HepG2 (cell line): ENCODE measurements around the gene RGS19. TPM values are rescaled to one million over a fixed set of nuclear protein-coding genes. Genes with fewer than 3 reads are reported as not detected.

Source experiments
- RARA ChIP-seq: IDR thresholded peaks from 2 replicates; pipeline ENCODE4 v1.6.1; 2016; ENCODE audit warnings: missing genetic modification reagents, missing compliant biosample characterization
- TBL1XR1 ChIP-seq: fragments of 150-350 bp; IDR thresholded peaks from 2 replicates; pipeline ENCODE4 v1.6.1; 2014; ENCODE audit warnings: borderline replicate concordance, low read length; ENCODE audit not compliant: partially characterized antibody
- ZBTB42 ChIP-seq: sonication (generic); formaldehyde crosslinking; IDR thresholded peaks from 2 replicates; pipeline ENCODE4 v1.5.0; 2020; ENCODE audit warnings: mild to moderate bottlenecking, missing genetic modification reagents
- ZNF543 ChIP-seq: sonication (generic); formaldehyde crosslinking; IDR thresholded peaks from 2 replicates; pipeline ENCODE4 v1.4.0; 2020; ENCODE audit warnings: mild to moderate bottlenecking, missing genetic modification reagents
- ZNF879 ChIP-seq: sonication (generic); formaldehyde crosslinking; IDR thresholded peaks from 2 replicates; pipeline ENCODE4 v1.8.1; 2023; ENCODE audit warnings: missing genetic modification reagents
- ZSCAN20 ChIP-seq: sonication (generic); formaldehyde crosslinking; IDR thresholded peaks from 2 replicates; pipeline ENCODE4 v1.4.0; 2020; ENCODE audit warnings: missing genetic modification reagents, mild to moderate bottlenecking, borderline replicate concordance
- polyA plus RNA-seq, 8 experiments: library from polyadenylated mRNA; depleted of rRNA in 3 of 8; stranded (reverse) in 7 of 8; unstranded in 1 of 8; fragments of >200 nt; fragmentation: Illumina TruSeq in 4 of 8; extraction: Trizol in 4 of 8; gene quantifications; 2 replicates each; pipeline versions ENCODE4 v1.2.1 to v1.2.3, GENCODE V29; 2011 to 2016; ENCODE audit warnings: low read depth in 4 of 8, missing spikeins in 1 of 8, mixed read lengths in 1 of 8; ENCODE audit not compliant: insufficient read depth in 1 of 8
- total RNA-seq, 5 experiments: library from RNA; depleted of rRNA; stranded (reverse); fragments of >200 nt; fragmentation: Illumina TruSeq; extraction: Trizol; gene quantifications; 2 replicates each; pipeline ENCODE4 v1.2.3, GENCODE V29; 2016; ENCODE audit warnings: low read depth in 1 of 5
- TF ChIP-seq, protein P1 (sequence below), 2 experiments: fragments of 450-650 bp in 1 of 2; sonication (generic) in 1 of 2; formaldehyde crosslinking in 1 of 2; IDR thresholded peaks; 2 replicates each; pipeline versions ENCODE4 v1.6.1 to v1.8.0; 2016 to 2022; ENCODE audit warnings: antibody characterized with exemption in 1 of 2, mild to moderate bottlenecking in 1 of 2, missing genetic modification reagents in 1 of 2
- TF ChIP-seq, protein P2 (sequence below): sonication (generic); formaldehyde crosslinking; IDR thresholded peaks from 2 replicates; pipeline ENCODE4 v1.4.0; 2020; ENCODE audit warnings: missing genetic modification reagents
- TF ChIP-seq, protein P3 (sequence below): sonication (generic); formaldehyde crosslinking; conservative IDR thresholded peaks from 2 replicates; pipeline ENCODE4 v1.4.0; 2020; ENCODE audit warnings: missing genetic modification reagents
- TF ChIP-seq, protein P4 (sequence below): sonication (generic); formaldehyde crosslinking; IDR thresholded peaks from 2 replicates; pipeline ENCODE4 v1.8.0; 2022; ENCODE audit warnings: mild to moderate bottlenecking, missing genetic modification reagents
- TF ChIP-seq, protein P5 (sequence below): sonication (generic); formaldehyde crosslinking; IDR thresholded peaks from 2 replicates; pipeline ENCODE4 v1.9.0; 2022; ENCODE audit warnings: low read depth, missing genetic modification reagents

Gene RGS19
- total and polyA plus RNA-seq, 2 of the 13 experiments (the other 11 are each of a cell fraction or from before 2014, with no cell fraction given) = 10.7 to 11.9 TPM

DNA sequence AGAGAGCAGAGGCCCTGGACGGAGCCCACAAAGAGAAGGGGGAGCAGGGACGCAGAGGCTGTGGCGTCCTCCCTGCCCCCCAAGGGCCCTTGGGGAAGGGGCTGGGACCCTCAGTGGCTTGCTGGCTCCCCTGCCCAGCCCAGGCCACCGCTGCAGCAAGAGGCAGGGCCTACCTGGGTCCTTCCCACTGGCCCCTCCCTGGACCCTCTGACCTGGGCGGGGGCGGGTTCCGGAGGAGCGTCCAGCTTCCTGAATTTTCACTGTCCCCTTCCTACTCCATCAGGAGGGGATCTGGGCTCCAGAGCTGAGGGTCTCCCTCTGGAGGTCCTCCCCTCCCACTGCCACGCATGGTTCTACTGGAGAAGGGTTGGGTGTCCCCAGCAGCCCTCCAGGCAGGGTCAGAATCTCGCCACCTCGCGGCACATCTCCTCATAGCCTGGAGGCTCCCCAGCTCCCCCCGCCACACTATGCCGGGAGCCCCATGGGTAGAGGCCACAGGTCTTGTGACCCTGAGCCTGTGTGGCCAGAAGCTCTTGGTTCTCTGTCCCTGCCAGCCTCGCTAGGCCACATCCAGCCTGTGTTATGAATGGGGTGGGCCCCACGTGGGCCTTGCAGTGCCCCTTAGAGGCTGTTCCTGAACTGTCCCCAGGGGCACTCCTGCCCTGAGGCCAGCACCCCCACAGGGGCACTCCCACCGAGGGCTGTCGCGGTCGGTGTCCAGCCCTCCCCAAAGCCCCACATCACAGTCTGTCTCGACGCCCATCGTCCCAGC, 28.9 kb downstream of the RGS19 start (continued):
- TF ChIP-seq, protein P1, sequence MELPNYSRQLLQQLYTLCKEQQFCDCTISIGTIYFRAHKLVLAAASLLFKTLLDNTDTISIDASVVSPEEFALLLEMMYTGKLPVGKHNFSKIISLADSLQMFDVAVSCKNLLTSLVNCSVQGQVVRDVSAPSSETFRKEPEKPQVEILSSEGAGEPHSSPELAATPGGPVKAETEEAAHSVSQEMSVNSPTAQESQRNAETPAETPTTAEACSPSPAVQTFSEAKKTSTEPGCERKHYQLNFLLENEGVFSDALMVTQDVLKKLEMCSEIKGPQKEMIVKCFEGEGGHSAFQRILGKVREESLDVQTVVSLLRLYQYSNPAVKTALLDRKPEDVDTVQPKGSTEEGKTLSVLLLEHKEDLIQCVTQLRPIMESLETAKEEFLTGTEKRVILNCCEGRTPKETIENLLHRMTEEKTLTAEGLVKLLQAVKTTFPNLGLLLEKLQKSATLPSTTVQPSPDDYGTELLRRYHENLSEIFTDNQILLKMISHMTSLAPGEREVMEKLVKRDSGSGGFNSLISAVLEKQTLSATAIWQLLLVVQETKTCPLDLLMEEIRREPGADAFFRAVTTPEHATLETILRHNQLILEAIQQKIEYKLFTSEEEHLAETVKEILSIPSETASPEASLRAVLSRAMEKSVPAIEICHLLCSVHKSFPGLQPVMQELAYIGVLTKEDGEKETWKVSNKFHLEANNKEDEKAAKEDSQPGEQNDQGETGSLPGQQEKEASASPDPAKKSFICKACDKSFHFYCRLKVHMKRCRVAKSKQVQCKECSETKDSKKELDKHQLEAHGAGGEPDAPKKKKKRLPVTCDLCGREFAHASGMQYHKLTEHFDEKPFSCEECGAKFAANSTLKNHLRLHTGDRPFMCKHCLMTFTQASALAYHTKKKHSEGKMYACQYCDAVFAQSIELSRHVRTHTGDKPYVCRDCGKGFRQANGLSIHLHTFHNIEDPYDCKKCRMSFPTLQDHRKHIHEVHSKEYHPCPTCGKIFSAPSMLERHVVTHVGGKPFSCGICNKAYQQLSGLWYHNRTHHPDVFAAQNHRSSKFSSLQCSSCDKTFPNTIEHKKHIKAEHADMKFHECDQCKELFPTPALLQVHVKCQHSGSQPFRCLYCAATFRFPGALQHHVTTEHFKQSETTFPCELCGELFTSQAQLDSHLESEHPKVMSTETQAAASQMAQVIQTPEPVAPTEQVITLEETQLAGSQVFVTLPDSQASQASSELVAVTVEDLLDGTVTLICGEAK (IDR thresholded peaks at IDR 0.05) = no peak
- TF ChIP-seq, protein P1 (CRISPR knock-in tag; IDR thresholded peaks at IDR 0.05) = no peak
- TF ChIP-seq ZSCAN20 (CRISPR knock-in tag) (peak; percentile 88), TBL1XR1 (no peak), ZBTB42 (no peak), ZNF879 (no peak), RARA (CRISPR knock-in tag) (0 out of 2 replicates have a peak, but pooled peaks have one; percentile 23), ZNF543 (0 out of 2 replicates have a peak, but pooled peaks have one; percentile 6)
- TF ChIP-seq, protein P2, sequence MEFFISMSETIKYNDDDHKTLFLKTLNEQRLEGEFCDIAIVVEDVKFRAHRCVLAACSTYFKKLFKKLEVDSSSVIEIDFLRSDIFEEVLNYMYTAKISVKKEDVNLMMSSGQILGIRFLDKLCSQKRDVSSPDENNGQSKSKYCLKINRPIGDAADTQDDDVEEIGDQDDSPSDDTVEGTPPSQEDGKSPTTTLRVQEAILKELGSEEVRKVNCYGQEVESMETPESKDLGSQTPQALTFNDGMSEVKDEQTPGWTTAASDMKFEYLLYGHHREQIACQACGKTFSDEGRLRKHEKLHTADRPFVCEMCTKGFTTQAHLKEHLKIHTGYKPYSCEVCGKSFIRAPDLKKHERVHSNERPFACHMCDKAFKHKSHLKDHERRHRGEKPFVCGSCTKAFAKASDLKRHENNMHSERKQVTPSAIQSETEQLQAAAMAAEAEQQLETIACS = 0 out of 2 replicates have a peak, but pooled peaks have one; percentile 19
- TF ChIP-seq, protein P3, sequence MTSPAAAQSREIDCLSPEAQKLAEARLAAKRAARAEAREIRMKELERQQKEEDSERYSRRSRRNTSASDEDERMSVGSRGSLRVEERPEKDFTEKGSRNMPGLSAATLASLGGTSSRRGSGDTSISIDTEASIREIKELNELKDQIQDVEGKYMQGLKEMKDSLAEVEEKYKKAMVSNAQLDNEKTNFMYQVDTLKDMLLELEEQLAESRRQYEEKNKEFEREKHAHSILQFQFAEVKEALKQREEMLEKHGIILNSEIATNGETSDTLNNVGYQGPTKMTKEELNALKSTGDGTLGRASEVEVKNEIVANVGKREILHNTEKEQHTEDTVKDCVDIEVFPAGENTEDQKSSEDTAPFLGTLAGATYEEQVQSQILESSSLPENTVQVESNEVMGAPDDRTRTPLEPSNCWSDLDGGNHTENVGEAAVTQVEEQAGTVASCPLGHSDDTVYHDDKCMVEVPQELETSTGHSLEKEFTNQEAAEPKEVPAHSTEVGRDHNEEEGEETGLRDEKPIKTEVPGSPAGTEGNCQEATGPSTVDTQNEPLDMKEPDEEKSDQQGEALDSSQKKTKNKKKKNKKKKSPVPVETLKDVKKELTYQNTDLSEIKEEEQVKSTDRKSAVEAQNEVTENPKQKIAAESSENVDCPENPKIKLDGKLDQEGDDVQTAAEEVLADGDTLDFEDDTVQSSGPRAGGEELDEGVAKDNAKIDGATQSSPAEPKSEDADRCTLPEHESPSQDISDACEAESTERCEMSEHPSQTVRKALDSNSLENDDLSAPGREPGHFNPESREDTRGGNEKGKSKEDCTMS (CRISPR knock-in tag) = no peak
- TF ChIP-seq, protein P4, sequence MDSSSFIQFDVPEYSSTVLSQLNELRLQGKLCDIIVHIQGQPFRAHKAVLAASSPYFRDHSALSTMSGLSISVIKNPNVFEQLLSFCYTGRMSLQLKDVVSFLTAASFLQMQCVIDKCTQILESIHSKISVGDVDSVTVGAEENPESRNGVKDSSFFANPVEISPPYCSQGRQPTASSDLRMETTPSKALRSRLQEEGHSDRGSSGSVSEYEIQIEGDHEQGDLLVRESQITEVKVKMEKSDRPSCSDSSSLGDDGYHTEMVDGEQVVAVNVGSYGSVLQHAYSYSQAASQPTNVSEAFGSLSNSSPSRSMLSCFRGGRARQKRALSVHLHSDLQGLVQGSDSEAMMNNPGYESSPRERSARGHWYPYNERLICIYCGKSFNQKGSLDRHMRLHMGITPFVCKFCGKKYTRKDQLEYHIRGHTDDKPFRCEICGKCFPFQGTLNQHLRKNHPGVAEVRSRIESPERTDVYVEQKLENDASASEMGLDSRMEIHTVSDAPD (CRISPR knock-in tag) = peak; percentile 96
- TF ChIP-seq, protein P5, sequence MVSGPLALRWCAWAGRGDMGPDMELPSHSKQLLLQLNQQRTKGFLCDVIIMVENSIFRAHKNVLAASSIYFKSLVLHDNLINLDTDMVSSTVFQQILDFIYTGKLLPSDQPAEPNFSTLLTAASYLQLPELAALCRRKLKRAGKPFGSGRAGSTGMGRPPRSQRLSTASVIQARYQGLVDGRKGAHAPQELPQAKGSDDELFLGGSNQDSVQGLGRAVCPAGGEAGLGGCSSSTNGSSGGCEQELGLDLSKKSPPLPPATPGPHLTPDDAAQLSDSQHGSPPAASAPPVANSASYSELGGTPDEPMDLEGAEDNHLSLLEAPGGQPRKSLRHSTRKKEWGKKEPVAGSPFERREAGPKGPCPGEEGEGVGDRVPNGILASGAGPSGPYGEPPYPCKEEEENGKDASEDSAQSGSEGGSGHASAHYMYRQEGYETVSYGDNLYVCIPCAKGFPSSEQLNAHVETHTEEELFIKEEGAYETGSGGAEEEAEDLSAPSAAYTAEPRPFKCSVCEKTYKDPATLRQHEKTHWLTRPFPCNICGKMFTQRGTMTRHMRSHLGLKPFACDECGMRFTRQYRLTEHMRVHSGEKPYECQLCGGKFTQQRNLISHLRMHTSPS (CRISPR knock-in tag) = peak; percentile 46; the same call in 1 of the 2 replicates
